DND-41 (cell line): ENCODE measurements around the gene LAMA2.

ENCODE experiments used
- CTCF ChIP-seq: IDR thresholded peaks from 2 replicates; pipeline ENCODE4 v1.5.1; 2012; ENCODE audit warnings: borderline replicate concordance, low read length, moderate library complexity, mild to moderate bottlenecking; ENCODE audit not compliant: poor library complexity, severe bottlenecking; ENCODE audit errors: extremely low read depth
- EZH2 ChIP-seq: IDR thresholded peaks from 3 replicates; pipeline ENCODE4 v1.6.1; 2012; ENCODE audit warnings: borderline replicate concordance, low read depth, mild to moderate bottlenecking, moderate library complexity, low read length, inconsistent platforms; ENCODE audit not compliant: severe bottlenecking

- no peak for TF ChIP-seq CTCF
- no peak for TF ChIP-seq EZH2
Observed at GRCh38 chr6:129200151-129200550, 317.2 kb downstream of the LAMA2 start.
